Measurements from ENCODE around the gene MIPOL1. TPM values are rescaled to one million over a fixed set of nuclear protein-coding genes. Genes with fewer than 3 reads are reported as not detected.

The MIPOL1 gene
- total RNA-seq, 3 donors from 2014 or later = 12.2 to 48.8 (median 36.1) TPM

- no peaks in the 10 kb centered on the region for H3K4me1 ChIP-seq
- no peak overlapping the region for H3K4me3 ChIP-seq
- DNase-seq (ENCODE audit: low spot score in 2 of 2) = no peak
- no peaks in the 10 kb centered on the region for H3K27me3 ChIP-seq
- no peaks in the 10 kb centered on the region for H3K9me3 ChIP-seq
- intact Hi-C loops (cut with DNase I; ENCODE audit: low total_unique reads) = no loop called here
- TF ChIP-seq CTCF (IDR thresholded peaks at IDR 0.05) (no peak), POLR2A (IDR thresholded peaks at IDR 0.05) (no peak), POLR2AphosphoS5 (IDR thresholded peaks at IDR 0.05) (no peak)
- no peak overlapping the region for H3K27ac ChIP-seq
- H3K36me3 ChIP-seq = no peaks in the 10 kb centered on the region
These were observed 224.6 kb downstream of the MIPOL1 start for GRCh38 chr14:37422319-37422718.

GRCh38 chr14:37422748-37423147, 225.0 kb downstream of the MIPOL1 start:
- Histone ChIP-seq H3K27ac (no peak overlapping the region), H3K36me3 (no peaks in the 10 kb centered on the region), H3K4me3 (no peak overlapping the region), H3K27me3 (no peaks in the 10 kb centered on the region), H3K9me3 (no peaks in the 10 kb centered on the region), H3K4me1 (no peaks in the 10 kb centered on the region)
- no peak for DNase-seq (ENCODE audit: low spot score in 2 of 2)
- TF ChIP-seq POLR2AphosphoS5 (IDR thresholded peaks at IDR 0.05) = no peak
- no peak for TF ChIP-seq POLR2A (IDR thresholded peaks at IDR 0.05)
- TF ChIP-seq CTCF (IDR thresholded peaks at IDR 0.05) = no peak
- intact Hi-C loops (cut with DNase I; ENCODE audit: low total_unique reads) = no loop called here

GRCh38 chr14:37428954-37429353, 231.2 kb downstream of the MIPOL1 start:
- intact Hi-C loops (cut with DNase I; ENCODE audit: low total_unique reads) = no loop called here
- Histone ChIP-seq H3K36me3 (no peaks in the 10 kb centered on the region), H3K27me3 (no peaks in the 10 kb centered on the region), H3K4me3 (no peak overlapping the region), H3K4me1 (no peaks in the 10 kb centered on the region), H3K27ac (no peak overlapping the region), H3K9me3 (no peaks in the 10 kb centered on the region)
- no peak for DNase-seq (ENCODE audit: low spot score in 2 of 2)
- TF ChIP-seq CTCF (IDR thresholded peaks at IDR 0.05) = no peak
- TF ChIP-seq POLR2AphosphoS5 (IDR thresholded peaks at IDR 0.05) = no peak

- H3K27ac ChIP-seq = no peak overlapping the region
- DNase-seq (ENCODE audit: low spot score in 2 of 2) = no peak
- no peaks in the 10 kb centered on the region for H3K4me1 ChIP-seq
- no peak overlapping the region for H3K4me3 ChIP-seq
- intact Hi-C loops (cut with DNase I; ENCODE audit: low total_unique reads) = no loop called here
- no peaks in the 10 kb centered on the region for H3K9me3 ChIP-seq
- no peak for TF ChIP-seq POLR2A (IDR thresholded peaks at IDR 0.05)
- no peak for TF ChIP-seq POLR2AphosphoS5 (IDR thresholded peaks at IDR 0.05)
- TF ChIP-seq CTCF (IDR thresholded peaks at IDR 0.05) = no peak
- no peaks in the 10 kb centered on the region for H3K36me3 ChIP-seq
- H3K27me3 ChIP-seq = no peaks in the 10 kb centered on the region
These were observed 231.9 kb downstream of the MIPOL1 start for GRCh38 chr14:37429618-37430017.

GRCh38 chr14:37434867-37435266, 237.1 kb downstream of the MIPOL1 start:
- Histone ChIP-seq H3K4me3 (no peak overlapping the region), H3K4me1 (no peaks in the 10 kb centered on the region), H3K27me3 (no peaks in the 10 kb centered on the region), H3K9me3 (no peaks in the 10 kb centered on the region), H3K27ac (no peak overlapping the region), H3K36me3 (no peaks in the 10 kb centered on the region)
- DNase-seq (ENCODE audit: low spot score in 2 of 2) = no peak
- intact Hi-C loops (cut with DNase I; ENCODE audit: low total_unique reads) = no loop called here
- no peak for TF ChIP-seq POLR2AphosphoS5 (IDR thresholded peaks at IDR 0.05)
- TF ChIP-seq POLR2A (IDR thresholded peaks at IDR 0.05) = no peak
- TF ChIP-seq CTCF (IDR thresholded peaks at IDR 0.05) = no peak

All from breast epithelium (tissue), 4 donors.